Colonic mucosa (tissue), 4 donors: ENCODE data around the gene DLX2. TPM values are rescaled to one million over a fixed set of nuclear protein-coding genes. Genes with fewer than 3 reads are reported as not detected.
A peak's percentile ranks its signal among the peaks of the same experiment; 100 is the strongest.

Experiments used
- DNase-seq: peaks from one replicate; pipeline ENCODE4 v3.0.0-alpha.2; 2020
- H3K27ac ChIP-seq: fragments of 200-600 bp; one replicate; pipeline ENCODE4 v1.8.0; 2021
- H3K27me3 ChIP-seq: fragments of 200-600 bp; one replicate; pipeline ENCODE4 v1.8.0; 2021
- H3K36me3 ChIP-seq: fragments of 200-600 bp; one replicate; pipeline ENCODE4 v1.8.0; 2021
- H3K4me1 ChIP-seq: fragments of 200-600 bp; one replicate; pipeline ENCODE4 v1.8.0; 2021; ENCODE audit warnings: mild to moderate bottlenecking
- H3K4me3 ChIP-seq: fragments of 200-600 bp; one replicate; pipeline ENCODE4 v1.8.0; 2021
- H3K9ac ChIP-seq, 2 donors: one replicate each; pipeline ENCODE4 v1.7.0; 2013; ENCODE audit warnings: control low read depth in 2 of 2, low read depth in 2 of 2, low read length in 2 of 2
- H3K9me3 ChIP-seq: fragments of 200-600 bp; one replicate; pipeline ENCODE4 v1.8.0; 2021
- CTCF ChIP-seq: fragments of 200-600 bp; IDR thresholded peaks from one replicate; pipeline ENCODE4 v1.8.0; 2022; ENCODE audit warnings: antibody characterized with exemption, mild to moderate bottlenecking
- intact Hi-C: fragments of 100-400 bp; cut with DNase I; formaldehyde crosslinking; loops from one replicate; pipeline ENCODE4 v1.14.1; 2022
- total RNA-seq, 2 donors: library from RNA; stranded (reverse); fragmentation: NEBNext Ultra II Directional in 1 of 2; extraction: Animal tissue kit (Norgen Biotek cat#: 25700) in 1 of 2; gene quantifications; one replicate each; pipeline ENCODE4 v1.2.1, GENCODE V29; 2021
- donor health status: healthy.
- donor health status: DM: no; HTN: no; CAD: no.
- donor health status: DM: no; HTN: no; CAD: no.

The DLX2 gene
- total RNA-seq, 2 donors from 2014 or later, result not detected

- Histone ChIP-seq H3K9ac (no peak overlapping the region), H3K4me3 (peak overlapping the region; percentile 23), H3K27ac (no peak overlapping the region), H3K36me3 (no peaks in the 10 kb centered on the region), H3K27me3 (peaks cover 68% of the 10 kb centered on the region), H3K4me1 (peaks cover 12% of the 10 kb centered on the region), H3K9me3 (no peaks in the 10 kb centered on the region)
- intact Hi-C loops, result loop anchor here (10.0 kb wide), 2 partner anchors 402 to 532 kb away; no protein-coding TSS in a partner anchor
- no peak for TF ChIP-seq CTCF
- DNase-seq, result no peak
These were observed 3.6 kb upstream of the DLX2 start for GRCh38 chr2:172106108-172106961.

- Histone ChIP-seq H3K4me1 (peaks cover 17% of the 10 kb centered on the region), H3K36me3 (no peaks in the 10 kb centered on the region), H3K27me3 (peaks cover 76% of the 10 kb centered on the region), H3K9me3 (no peaks in the 10 kb centered on the region), H3K4me3 (no peak overlapping the region), H3K9ac (no peak overlapping the region), H3K27ac (no peak overlapping the region)
- no peak for DNase-seq
- TF ChIP-seq CTCF, result no peak
- intact Hi-C loops, result loop anchor here (10.0 kb wide), 2 partner anchors 401 to 531 kb away; no protein-coding TSS in a partner anchor
These were observed 2.9 kb upstream of the DLX2 start for GRCh38 chr2:172105471-172106107.

GRCh38 chr2:172103471-172104272 is 972 bp upstream of the DLX2 start:
- Histone ChIP-seq H3K4me3 (peak overlapping the region; percentile 52), H3K36me3 (no peaks in the 10 kb centered on the region), H3K27me3 (peaks cover 94% of the 10 kb centered on the region), H3K27ac (no peak overlapping the region), H3K4me1 (peaks cover 23% of the 10 kb centered on the region), H3K9me3 (no peaks in the 10 kb centered on the region), H3K9ac (no peak overlapping the region)
- DNase-seq, result peak; percentile 91
- intact Hi-C loops, result loop anchor here (5.0 to 10.0 kb wide), 3 partner anchors 291 to 529 kb away; no protein-coding TSS in a partner anchor
- TF ChIP-seq CTCF, result peak; percentile 89

GRCh38 chr2:172101821-172102390 is 794 bp downstream of the DLX2 start:
- no peaks in the 10 kb centered on the region for H3K9me3 ChIP-seq
- TF ChIP-seq CTCF, result no peak
- peaks cover 96% of the 10 kb centered on the region for H3K27me3 ChIP-seq
- no peaks in the 10 kb centered on the region for H3K36me3 ChIP-seq
- no peak overlapping the region for H3K9ac ChIP-seq
- DNase-seq, result no peak
- H3K4me1 ChIP-seq, result peaks cover 23% of the 10 kb centered on the region
- intact Hi-C loops, result loop anchor here (5.0 to 10.0 kb wide), 3 partner anchors 290 to 527 kb away; no protein-coding TSS in a partner anchor
- peak overlapping the region; percentile 52 for H3K4me3 ChIP-seq
- H3K27ac ChIP-seq, result no peak overlapping the region
